NCI-H2196 treated with DMSO at 0.1 percent for 48 hours (cell line): ENCODE data around the gene TMBIM1.
A peak's percentile ranks its signal among the peaks of the same experiment; 100 is the strongest.

ENCODE experiments used
- DNase-seq: peaks from one replicate; lab custom pipeline; 2025; ENCODE audit not compliant: unreplicated experiment; lab: John Stamatoyannopoulos, UW

Gene TMBIM1, protein sequence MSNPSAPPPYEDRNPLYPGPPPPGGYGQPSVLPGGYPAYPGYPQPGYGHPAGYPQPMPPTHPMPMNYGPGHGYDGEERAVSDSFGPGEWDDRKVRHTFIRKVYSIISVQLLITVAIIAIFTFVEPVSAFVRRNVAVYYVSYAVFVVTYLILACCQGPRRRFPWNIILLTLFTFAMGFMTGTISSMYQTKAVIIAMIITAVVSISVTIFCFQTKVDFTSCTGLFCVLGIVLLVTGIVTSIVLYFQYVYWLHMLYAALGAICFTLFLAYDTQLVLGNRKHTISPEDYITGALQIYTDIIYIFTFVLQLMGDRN

DNA sequence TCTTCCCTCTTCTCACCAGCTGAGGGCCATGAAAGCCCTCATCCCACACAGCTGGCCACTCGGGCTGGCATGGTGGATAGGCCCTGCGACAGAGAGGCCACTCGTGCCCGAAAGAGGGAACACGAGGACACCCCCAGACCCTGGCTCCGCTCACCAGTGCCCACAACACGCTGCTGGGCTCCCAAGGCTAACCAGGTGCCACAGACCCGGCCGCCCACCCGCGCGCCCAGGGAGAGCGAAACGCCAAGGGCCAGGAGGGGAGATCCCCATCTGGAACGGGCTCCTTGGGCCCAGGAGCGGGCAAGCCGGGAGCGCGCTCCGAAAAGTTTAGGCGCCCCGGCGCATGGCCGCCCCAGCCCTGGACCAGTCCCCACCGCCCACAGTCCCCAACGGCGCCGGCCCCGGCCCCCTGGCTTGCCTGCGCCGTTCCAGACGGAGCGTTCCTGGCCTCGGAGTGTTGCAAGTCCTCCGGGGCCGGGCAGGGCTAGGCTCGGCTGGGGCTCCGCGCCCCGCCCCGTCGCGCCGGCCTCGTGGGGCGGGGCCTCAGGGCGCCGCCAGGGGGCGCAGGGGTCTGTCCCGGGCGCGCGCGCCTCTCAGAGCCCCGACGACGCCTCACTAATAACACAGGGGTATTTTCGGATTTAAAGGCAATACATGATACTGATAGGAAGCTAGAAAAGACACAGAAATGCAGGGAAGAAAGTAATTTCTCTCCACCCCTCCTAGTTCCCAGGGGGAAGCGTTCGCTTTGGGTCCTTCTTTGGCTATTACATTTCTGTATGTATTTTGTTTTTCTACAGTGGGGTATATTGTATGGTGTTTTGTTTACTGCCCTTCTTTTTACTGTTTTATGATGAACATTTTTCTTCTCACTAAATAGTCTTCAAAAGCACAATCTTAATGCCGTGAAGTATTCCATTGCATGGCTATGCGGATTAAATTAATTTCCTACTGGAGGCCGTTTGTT lies at the start of gene TMBIM1:
TSS of gene TMBIM1 (minus strand) at position 456 of the 967 bp plus-strand sequence. CDS start 10,362 bp downstream, outside the sequence.
- DNase-seq, result no peak

DNA sequence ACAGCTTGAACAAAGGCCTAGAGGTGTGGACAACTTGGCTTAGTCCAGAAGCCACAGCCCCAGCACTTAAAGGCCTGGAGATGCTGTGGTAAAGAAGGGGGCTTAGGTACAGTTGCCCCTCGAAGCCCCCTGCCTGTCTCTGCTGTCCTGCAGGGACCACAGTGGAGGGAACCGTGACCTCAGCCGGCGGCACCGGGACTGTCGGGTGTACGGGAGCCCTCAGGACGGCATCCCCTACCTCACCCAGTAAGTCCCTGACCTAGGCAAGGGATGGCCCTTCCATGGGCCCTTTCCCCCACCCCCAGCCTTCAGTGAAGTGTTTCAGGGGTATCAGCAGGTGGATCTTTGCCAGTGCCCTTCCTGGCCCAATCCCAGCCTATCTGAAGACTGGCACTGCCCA lies 49.1 kb upstream of the TMBIM1 start:
- DNase-seq, result no peak

DNA sequence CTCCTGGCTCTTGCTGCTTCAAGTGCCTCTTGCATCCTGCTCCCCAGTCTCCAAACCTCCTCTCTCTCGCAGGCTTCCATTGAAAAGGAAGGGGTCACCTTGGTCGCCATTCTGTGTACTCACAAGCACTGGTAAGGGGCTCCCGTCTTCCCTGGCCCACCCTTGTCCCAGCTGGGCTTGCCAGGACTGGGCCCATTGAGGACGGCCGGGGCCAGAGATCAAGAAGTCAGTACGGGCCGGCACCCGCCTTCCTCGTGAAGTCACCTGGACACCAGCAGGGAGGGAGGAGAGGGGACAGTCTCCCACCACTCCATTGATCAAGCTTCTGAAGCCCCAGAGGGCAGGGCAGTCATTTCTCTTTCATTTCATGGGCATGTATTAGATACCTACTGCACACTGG lies 48.4 kb upstream of the TMBIM1 start:
- no peak for DNase-seq

DNA sequence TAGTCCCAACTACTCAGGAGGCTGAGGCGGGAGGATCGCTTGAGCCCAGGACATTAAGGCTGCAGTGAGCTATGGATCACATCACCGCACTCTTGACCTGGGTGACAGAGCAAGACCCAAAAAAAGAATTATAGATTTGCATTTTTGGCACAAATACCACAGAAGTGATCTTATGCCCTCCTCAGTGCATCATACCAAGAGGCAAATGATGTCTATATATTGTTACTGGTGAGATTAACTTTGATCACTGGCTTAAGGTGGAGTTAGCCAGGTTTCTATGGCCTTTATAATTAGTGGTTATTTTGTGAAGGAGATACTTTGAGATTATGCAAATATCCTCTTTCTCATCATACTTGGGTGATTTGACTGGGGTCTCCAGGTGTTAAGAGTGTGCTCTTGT lies 42.2 kb upstream of the TMBIM1 start:
- DNase-seq, result no peak

DNA sequence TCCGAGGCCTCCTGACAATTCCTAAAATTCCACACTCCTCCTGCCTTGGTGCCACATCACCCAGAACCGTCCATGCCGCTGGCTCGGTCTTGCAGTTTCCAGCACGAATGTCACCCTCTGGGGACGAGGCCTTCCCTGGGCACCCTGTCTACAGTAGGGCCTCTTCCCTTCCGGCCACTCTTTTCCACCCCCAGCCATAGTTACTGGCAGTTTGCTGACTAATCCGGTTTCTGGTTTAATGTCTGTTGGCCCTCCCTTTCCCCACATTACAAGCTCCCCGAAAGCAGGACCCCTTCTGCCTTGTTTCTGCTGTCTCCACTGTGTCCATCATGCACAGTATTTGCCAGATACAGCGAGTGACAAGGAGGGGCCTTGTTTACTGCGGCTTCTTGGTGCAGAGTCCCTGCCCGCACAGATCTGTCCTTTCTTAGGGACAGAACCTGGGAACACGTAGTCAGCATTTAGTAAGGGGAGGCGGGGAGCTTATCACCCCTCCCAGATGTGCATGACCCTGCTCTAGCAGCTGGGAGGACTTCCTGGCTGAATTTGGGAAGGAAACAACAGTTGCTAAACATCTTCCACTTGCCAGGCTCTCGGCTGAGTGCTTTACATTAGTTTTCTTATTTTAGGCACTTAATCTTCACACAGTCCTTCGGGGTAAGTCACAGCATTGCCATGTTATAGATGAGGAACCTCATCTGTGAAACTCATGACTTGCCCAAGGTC lies 40.8 kb upstream of the TMBIM1 start:
- DNase-seq, result no peak

DNA sequence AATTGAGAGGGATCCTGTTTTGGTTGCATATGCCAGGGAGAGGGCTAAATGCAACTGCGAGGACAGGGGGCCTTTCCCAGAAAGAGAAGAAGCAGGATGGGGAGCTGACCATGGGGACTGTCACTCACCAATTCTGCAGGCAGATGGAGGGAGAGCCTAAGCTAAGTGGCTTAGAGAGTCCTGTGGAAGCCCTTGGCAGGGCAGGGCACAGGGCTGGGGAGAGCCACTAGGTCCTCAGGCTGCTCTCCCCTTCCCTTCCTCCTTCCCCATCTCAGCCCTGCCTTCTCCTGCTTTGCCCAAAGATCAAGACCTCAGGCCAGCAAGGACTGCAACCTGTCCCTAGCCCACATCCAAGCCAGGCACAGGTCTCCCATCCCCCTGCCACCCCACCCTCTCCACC lies 40.0 kb upstream of the TMBIM1 start:
- no peak for DNase-seq

DNA sequence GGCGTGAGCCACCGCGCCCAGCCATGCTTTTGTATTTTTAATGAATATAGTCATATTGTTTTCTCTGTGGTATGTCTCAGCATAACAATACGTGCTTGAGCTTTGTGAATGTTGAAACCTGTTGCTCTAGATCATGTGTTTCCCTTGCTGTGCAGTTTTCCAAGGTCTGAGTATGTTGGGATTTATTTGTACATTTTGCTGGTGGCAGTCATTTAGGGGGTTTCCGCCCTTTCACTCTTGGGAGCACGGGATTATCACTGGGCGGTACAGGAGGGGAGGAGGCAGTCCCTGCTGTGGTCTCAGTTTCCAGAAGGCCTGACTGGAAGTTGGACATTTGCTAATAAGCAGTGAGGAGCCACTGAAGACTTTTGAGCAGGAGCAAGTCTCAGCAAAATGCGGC lies 39.4 kb upstream of the TMBIM1 start:
- DNase-seq, result no peak

DNA sequence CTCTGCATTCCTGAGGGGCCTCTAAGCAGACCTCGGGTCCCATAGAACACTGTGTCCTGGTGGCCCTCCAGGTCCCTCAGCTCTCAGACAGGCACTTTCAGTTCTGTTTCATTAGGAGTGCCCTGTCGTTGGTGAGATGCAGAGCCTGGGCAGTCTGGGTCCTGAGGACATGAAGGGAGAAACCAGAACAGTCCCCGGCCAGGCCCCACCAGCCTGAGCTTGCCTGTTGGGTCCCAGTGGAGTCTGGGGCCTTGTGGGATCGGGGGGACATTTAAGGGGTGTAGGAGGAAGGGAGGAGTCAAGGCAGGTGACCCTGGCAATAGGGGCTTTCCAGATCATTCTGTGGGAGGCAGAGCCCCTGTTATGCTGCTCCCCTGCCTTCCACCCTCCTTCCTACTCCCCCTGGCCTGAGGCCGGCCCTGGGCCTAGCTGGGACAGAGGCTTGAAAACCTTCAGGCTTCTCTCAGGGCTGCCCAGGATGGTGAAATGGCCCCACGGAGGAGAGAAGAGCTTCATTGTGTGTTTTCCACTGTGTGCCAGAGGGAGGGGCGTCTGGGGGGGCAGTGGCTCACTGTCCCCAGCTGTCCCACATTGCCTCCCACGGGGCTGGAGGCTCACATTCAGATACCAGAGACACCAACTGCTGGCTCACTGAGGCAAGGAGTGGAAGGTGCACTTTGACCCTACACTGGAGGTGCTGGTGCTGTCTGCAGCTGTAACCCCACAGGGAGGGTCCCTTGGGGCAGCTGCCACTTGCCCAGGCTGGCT lies 37.7 kb upstream of the TMBIM1 start:
- no peak for DNase-seq

DNA sequence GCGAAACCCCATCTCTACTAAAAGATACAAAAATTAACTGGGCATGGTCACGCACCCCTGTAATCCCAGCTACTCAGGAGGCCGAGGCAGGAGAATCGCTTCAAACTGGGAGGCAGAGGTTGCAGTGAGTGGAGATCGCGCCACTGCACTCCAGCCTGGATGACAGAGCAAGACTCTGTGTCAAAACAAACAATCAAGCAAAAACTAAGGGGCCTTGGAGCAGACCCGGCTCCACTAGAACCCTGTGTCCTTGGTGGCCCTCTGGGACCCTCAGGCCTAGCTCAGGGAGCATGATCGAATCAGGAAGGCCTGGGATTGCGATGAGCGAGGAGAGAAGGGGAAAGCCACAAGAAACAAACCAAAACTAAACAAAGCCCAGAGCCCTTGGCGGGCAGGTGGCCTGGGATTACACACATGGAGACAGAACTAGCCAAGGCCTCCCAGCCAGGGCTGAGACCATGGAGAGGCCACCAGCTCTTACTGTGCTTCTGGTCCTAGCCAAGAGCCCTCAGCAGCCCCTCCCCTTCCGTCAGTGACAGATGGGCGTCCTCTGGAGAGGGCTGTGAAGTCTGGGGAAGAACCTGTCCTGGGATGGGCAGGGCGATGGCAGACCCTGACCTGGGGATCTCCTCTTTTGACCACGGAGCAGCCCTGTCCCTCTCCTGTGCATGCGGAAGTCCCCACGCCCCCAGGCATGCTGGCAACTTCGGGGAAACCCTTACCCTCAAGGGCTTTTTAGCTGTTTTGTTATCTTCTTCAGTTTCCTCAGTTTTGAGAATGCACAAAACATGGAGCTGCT lies 36.9 kb upstream of the TMBIM1 start:
- DNase-seq, result no peak

DNA sequence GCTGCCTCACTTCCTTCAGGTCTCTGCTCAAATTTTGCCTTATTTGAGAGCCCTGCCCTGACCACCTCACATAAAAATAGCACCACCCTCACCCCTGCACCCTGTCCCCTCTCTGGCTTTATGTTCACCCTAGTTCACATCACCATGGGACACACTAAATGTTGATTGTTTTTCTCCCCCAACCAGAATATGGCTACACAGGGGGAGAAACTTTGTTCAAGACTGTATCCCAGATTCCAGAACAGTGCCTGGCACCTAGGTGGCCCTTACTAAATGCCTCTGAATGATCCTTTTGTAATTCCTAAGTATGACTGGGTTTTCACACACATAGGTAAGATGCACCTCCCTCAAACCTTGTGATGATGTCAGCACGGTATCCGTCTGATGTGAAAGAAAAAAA lies 36.0 kb upstream of the TMBIM1 start:
- no peak for DNase-seq

DNA sequence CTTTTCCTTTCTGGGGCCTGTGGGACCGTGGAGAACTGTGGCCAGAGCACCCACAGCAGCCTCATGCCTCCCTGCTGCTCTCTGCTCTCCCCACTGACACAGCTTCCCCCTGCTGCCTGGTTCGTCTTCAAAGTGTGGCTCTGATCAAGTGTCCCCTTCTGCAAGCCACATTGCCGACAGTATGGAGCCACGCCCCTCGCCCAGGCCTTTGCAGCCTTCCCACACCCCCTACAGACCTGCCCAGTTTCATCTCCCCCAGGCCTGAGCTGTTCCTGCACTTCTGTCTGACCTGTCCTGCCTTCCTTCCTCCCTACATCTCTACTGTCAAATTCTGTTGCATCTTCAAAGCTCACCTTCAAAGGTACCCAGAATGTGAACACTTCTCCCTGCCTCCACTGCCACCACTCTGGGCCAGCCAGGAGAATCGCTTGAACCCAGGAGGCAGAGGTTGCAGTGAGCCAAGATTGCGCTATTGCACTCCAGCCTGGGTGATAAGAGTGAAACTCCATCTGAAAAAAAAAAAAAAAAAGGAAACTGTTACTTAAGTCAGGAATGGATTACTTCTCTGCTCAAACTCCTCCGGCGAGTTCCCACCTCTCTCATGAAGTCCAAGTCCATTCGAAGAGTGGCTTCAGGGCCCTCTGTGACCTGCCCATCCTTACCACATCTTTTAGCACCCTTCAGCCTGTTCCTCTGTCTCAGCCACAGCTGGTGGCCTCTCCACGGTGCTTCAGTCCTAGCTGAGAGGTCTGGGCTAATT lies 35.3 kb upstream of the TMBIM1 start:
- DNase-seq, result no peak

DNA sequence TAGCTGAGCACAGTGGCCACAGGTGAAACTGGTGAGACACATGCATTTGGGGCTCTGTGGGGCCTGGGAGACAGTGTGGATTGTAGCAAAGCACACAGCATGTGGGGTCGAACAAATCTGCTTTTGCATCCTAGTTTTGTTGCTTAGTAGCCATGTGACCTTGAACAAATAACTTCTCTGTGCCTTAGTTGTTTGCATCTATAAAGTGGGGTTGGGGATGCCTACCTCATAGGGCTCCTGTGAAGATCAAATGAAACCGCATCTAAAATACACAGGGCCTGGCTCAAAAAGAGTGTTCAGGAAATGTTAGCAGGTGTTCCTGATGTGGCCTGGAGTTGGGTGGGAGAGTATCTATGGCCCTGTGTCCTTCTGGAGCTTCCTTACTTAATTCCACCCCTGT lies 34.0 kb upstream of the TMBIM1 start:
- no peak for DNase-seq

DNA sequence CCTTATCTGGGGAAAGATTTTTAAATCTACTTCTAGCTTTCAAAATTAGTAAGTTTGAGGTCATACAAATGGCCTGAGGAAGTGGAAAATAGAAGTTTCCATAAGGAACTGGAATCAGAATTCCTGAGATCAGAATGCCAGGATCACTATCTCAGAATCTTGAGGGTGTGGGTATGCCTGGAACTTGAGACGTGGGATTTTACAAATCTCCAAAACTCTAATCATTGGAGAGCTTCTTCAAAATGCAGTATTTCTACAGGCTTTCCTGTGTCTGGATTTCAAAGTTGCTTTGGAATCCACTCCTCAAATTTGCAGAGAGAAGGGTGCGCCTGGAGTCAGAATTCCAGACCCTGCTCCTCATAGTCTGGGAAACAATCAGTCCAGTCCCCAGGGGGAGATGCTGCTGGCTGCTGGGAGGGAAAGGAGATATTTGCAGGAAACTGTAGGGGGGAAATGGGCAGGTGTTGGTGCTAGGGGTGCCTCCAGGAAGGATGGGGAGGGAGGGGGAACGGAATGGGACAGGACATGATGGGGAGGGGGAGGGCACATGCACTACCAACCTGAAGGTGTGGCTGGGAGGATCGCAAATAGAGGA lies 33.4 kb upstream of the TMBIM1 start:
- DNase-seq, result no peak

DNA sequence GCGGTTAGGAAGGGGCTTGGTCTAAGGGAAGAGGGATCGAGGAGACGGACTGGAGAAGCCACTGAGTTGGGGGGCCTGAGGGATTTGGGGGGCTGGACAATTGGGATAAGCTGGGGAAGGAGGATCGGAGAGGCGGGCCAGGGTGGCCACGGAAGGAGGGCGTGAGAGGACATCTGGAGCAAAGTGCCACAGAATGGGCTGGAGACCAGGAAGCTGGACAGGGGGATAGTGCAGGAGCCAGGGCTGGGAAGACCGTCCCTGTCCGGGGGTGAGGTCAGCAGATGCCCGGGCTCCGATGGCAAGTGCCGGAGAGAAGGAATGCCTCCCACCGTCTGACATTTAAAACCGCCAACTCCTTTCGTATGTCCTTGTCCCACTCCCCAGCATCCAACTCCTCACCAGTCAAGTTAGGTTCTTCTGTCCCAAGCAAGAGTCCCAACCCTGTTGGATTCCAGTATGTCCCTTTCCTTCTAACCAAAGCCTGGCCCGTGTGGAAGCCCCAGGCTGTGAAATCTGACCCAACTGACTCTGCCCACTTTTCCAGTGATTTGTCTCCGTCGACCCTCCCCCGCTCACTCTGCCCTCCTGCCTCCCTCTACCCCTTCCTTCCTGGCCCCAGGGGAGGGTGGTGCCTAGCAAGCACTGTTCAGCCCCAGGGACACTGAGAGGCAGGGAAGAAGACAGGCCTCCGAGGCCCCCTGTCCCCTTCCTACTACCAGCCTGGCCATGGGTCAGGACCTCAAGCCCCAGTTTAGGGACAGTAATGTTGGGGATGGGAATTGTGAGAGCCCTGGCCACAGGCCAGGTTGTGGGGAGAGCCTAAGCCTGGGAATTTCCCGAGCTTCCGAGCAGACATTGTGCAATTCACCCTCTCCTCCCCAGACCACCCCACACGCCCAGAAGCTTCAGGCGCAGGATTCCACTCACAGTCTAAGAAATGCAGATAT lies 31.5 kb upstream of the TMBIM1 start:
- no peak for DNase-seq

DNA sequence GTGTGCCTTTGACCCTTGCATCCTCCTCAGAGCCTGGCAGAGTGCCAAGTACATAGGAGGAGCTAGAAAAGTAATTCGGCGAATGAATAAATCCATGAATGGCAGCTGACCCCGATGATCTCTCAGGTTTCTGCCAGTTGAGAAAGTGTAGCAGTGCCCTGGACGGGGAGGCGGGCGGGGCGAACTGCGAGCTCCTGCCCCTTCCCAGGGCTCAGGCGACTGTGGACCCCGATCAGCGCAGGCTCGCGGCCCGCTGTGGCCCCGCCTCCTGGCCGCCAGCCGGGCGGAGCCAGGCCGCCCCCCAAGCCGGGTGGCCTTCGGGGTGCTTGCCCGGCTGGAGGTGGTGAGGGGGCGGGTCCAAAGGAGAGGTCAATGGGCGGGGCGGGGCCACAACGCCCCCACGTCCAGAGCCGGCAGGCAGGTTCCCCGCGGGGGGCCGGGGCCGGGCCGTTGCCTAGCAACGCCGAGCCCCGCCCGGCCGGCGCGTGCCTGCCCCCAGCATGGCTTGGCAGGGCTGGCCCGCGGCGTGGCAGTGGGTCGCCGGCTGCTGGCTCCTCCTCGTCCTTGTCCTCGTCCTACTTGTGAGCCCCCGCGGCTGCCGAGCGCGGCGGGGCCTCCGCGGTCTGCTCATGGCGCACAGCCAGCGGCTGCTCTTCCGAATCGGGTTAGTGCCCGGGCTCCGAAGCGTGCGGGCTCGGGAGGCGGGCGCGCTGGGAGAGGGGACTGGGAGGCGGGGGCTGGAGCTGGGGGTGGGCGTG lies 30.6 kb upstream of the TMBIM1 start:
- peak; percentile 90 for DNase-seq

DNA sequence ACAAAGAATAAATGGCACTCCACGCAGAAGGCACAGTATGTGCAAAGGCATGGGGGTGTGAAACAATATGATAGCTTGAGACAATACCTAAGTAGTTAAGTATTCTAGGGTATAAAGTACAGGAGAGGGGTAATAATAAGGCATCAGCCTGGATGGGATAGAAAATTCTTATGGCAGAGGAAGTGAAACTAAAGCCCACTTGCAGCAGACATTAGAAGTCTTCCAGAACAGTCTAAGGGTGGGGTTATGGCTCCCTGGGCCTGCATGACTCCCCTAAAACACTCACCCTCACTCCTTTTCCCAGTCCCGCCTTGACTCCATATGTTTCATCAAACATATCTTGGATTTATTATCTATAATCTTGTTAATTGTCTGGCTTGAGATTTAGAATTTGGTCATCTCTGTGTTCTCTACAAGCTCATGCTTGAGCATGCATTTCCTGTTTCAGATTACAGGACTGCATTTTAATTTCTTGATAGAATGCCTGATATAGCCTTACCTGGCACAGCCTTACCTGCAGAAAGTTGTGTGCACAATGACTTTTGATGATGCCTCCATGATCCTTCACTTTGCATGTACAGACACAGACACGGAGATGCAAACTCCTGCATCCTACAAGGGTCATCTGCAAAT lies 28.5 kb upstream of the TMBIM1 start:
- no peak for DNase-seq
